Measurements from ENCODE around the gene ELP4.

Gene ELP4

GRCh38 chr11:31531293-31531692, 21.7 kb downstream of the ELP4 start:
- CTCF ChIA-PET = no interaction called here
- H3K4me3 ChIP-seq (ENCODE audit: low read depth, low read length) = no peak overlapping the region
- H3K4me1 ChIP-seq (ENCODE audit: control insufficient read depth, insufficient read depth, low read length) = no peaks in the 10 kb centered on the region
- H3K9me3 ChIP-seq (ENCODE audit: control insufficient read depth, insufficient read depth, low read depth, low read length) = no peaks in the 10 kb centered on the region
- no peaks in the 10 kb centered on the region for H3K36me3 ChIP-seq (ENCODE audit: control insufficient read depth in 2 of 2, insufficient read depth in 1 of 2, low read length in 2 of 2)
- no peak overlapping the region for H3K27ac ChIP-seq (ENCODE audit: extremely low read depth, low read depth, low read length)
- POLR2A ChIA-PET = no interaction called here
- TF ChIP-seq BCL11B (tag by site-specific recombination; IDR thresholded peaks at IDR 0.05; ENCODE audit: low read depth) = no peak
- TF ChIP-seq ZNF416 (tag by site-specific recombination; IDR thresholded peaks at IDR 0.05) = no peak
- no peak for TF ChIP-seq ZNF664 (tag by site-specific recombination; IDR thresholded peaks at IDR 0.05)
- TF ChIP-seq SCRT2 (tag by site-specific recombination; IDR thresholded peaks at IDR 0.05) = no peak
- no peak for TF ChIP-seq ZNF768 (tag by site-specific recombination; IDR thresholded peaks at IDR 0.05)
- TF ChIP-seq HOXD13 (CRISPR knock-in tag; IDR thresholded peaks at IDR 0.05; ENCODE audit: borderline replicate concordance) = no peak
- TF ChIP-seq ZBTB26 (tag by site-specific recombination; optimal IDR thresholded peaks at IDR 0.05) = no peak
- TF ChIP-seq TCF7L2 (IDR thresholded peaks at IDR 0.05; ENCODE audit: borderline replicate concordance, low read depth, low read length) = no peak
- TF ChIP-seq ZNF654 (tag by site-specific recombination; IDR thresholded peaks at IDR 0.05; ENCODE audit: low read depth) = no peak
- no peak for TF ChIP-seq GLI4 (tag by site-specific recombination; IDR thresholded peaks at IDR 0.05)
- TF ChIP-seq ZNF221 (tag by site-specific recombination; IDR thresholded peaks at IDR 0.05; ENCODE audit: borderline replicate concordance) = no peak
- no peak for TF ChIP-seq ZNF302 (tag by site-specific recombination; IDR thresholded peaks at IDR 0.05; ENCODE audit: low read depth)
- TF ChIP-seq ZNF37A (tag by site-specific recombination; IDR thresholded peaks at IDR 0.05) = no peak
- no peak for TF ChIP-seq PRDM10 (tag by site-specific recombination; IDR thresholded peaks at IDR 0.05)
- TF ChIP-seq ZNF138 (tag by site-specific recombination; IDR thresholded peaks at IDR 0.05; ENCODE audit: borderline replicate concordance) = no peak

GRCh38 chr11:31535479-31535878, 25.9 kb downstream of the ELP4 start:
- Histone ChIP-seq H3K36me3 (ENCODE audit: control insufficient read depth in 2 of 2, insufficient read depth in 1 of 2, low read length in 2 of 2) (no peaks in the 10 kb centered on the region), H3K9me3 (ENCODE audit: control insufficient read depth, insufficient read depth, low read depth, low read length) (no peaks in the 10 kb centered on the region), H3K4me1 (ENCODE audit: control insufficient read depth, insufficient read depth, low read length) (no peaks in the 10 kb centered on the region), H3K27ac (ENCODE audit: extremely low read depth, low read depth, low read length) (no peak overlapping the region), H3K4me3 (ENCODE audit: low read depth, low read length) (no peak overlapping the region)
- ChIA-PET POLR2A (no interaction called here), CTCF (no interaction called here)
- TF ChIP-seq ZNF362 (tag by site-specific recombination; IDR thresholded peaks at IDR 0.05) (no peak), ZFP3 (tag by site-specific recombination; IDR thresholded peaks at IDR 0.05; ENCODE audit: low read depth) (no peak), ZSCAN23 (tag by site-specific recombination; IDR thresholded peaks at IDR 0.05) (no peak), SALL2 (tag by site-specific recombination; IDR thresholded peaks at IDR 0.05; ENCODE audit: borderline replicate concordance) (no peak), SCRT1 (tag by site-specific recombination; IDR thresholded peaks at IDR 0.05; ENCODE audit: borderline replicate concordance) (no peak), ZNF624 (tag by site-specific recombination; IDR thresholded peaks at IDR 0.05) (no peak), ZNF514 (tag by site-specific recombination; IDR thresholded peaks at IDR 0.05) (no peak), KLF9 (tag by site-specific recombination; IDR thresholded peaks at IDR 0.05; ENCODE audit: low read depth) (no peak)

Measured in HEK293 (cell line).